NT2/D1 (cell line): ENCODE results near the gene TMEM163.

Experiments
- SUZ12 ChIP-seq: IDR thresholded peaks from 2 replicates; pipeline ENCODE4 v1.6.1; 2011; ENCODE audit not compliant: insufficient read length, insufficient read depth; ENCODE audit errors: extremely low read depth
- YY1 ChIP-seq: IDR thresholded peaks from 2 replicates; pipeline ENCODE4 v1.6.1; 2011; ENCODE audit not compliant: insufficient read length, insufficient read depth
- ZNF274 ChIP-seq: IDR thresholded peaks from 2 replicates; pipeline ENCODE4 v1.6.1; 2011; ENCODE audit warnings: mild to moderate bottlenecking, low read depth, low read length

DNA sequence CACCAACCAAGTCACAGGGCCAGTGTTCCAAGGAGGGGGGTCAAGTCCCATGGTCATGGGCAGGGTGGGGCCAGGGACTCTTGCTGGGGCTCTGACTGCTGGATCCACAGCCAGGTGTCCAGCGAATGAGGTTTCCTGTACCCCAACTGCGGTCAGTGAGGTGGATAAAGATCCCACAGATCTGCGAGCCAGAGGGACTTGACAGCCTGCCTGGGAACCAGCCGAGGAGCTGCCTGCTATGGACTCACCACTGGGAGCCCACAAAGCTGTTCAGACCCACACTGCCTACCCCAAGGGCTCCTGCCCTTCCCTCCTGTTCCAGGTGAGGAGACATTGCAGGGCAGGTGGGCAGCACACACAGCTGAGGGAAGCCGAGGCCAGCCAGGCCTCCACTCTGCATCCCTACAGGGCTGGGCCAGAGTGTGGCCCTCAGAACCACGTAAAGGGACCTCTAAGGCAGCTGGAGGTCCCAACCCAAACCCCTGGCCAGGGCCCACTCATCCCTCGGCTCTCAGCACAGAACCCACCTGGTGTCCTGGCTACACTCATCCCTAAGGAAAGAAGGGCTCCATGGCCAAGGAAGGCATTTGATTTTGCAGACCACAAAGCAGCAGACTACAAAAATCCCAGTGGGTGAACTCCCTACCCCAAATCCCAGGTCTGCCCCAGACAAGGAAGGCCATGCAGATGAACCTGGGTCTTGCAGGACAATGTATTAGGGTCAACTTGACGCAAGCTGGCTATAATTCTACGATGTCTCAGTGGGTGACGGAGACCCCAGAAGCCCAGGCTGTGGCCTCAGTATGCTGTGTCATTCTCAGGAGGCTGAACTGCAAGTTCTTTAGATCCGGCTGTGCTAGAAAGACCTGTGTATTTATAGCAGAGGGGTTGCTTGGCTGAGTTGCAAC, 255.8 kb downstream of the TMEM163 start:
- TF ChIP-seq ZNF274 (no peak), SUZ12 (no peak), YY1 (no peak)
